HAP-1 (cell line): Measurements from ENCODE around the gene SPATA6.
"Not testable (repeated sequence)": the region's sequence is repeated elsewhere in the genome, so short reads cannot be mapped to it uniquely, and the experiment has no call there.

Source experiments
- DNase-seq, 2 experiments: peaks; one replicate each; pipeline ENCODE4 v3.0.0-alpha.2; 2016 to 2020; ENCODE audit warnings: low spot score in 2 of 2
- H3K27me3 ChIP-seq: fragments of 250-450 bp; sonication (Bioruptor Pico); 2 replicates; pipeline ENCODE4 v1.5.1; 2020; ENCODE audit warnings: low read depth, mild to moderate bottlenecking, moderate library complexity
- H3K36me3 ChIP-seq: fragments of 250-450 bp; sonication (Bioruptor Pico); replicated peaks from 2 replicates; pipeline ENCODE4 v1.5.1; 2020; ENCODE audit warnings: mild to moderate bottlenecking
- H3K4me1 ChIP-seq: fragments of 250-450 bp; sonication (Bioruptor Pico); 2 replicates; pipeline ENCODE4 v1.5.1; 2020; ENCODE audit warnings: mild to moderate bottlenecking
- H3K4me3 ChIP-seq: fragments of 250-450 bp; sonication (Bioruptor Pico); 2 replicates; pipeline ENCODE4 v1.5.1; 2020; ENCODE audit warnings: mild to moderate bottlenecking, moderate library complexity
- H3K9me3 ChIP-seq: fragments of 250-450 bp; sonication (Bioruptor Pico); 2 replicates; pipeline ENCODE4 v1.5.1; 2020; ENCODE audit warnings: mild to moderate bottlenecking, moderate library complexity
- in situ Hi-C: fragments of 300-500 bp; cut with MboI; formaldehyde crosslinking; loops from 3 replicates; pipeline ENCODE4 v1.14.3; 2020; ENCODE audit warnings: low sequenced_read_pairs, inconsistent platforms, mixed read lengths

The SPATA6 gene

DNA sequence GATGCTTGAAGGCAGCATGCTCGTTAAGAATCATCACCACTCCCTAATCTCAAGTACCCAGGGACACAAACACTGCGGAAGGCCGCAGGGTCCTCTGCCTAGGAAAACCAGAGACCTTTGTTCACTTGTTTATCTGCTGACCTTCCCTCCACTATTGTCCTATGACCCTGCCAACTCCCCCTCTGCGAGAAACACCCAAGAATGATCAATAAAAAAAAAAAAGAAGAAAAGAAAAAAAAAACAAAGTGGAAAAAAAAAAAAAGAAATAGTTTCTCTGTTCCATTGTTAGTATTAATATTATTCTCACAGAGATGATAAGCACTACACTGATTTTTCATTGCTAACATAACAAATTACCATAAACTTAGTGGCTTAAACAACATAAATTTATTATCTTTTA is 8.0 kb upstream of the SPATA6 start:
- DNase-seq, H3K4me1 ChIP-seq, H3K9me3 ChIP-seq, in situ Hi-C loops, H3K36me3 ChIP-seq, H3K27me3 ChIP-seq, H3K4me3 ChIP-seq: not testable (repeated sequence)

GRCh38 chr1:48472638-48473037 is 634 bp upstream of the SPATA6 start:
- in situ Hi-C loops: no loop called here
- H3K27me3 ChIP-seq: no peaks in the 10 kb centered on the region
- H3K4me3 ChIP-seq: peak overlapping the region; percentile 42
- H3K9me3 ChIP-seq: no peaks in the 10 kb centered on the region
- no peaks in the 10 kb centered on the region for H3K4me1 ChIP-seq
- DNase-seq: no peak
- H3K36me3 ChIP-seq: no peaks in the 10 kb centered on the region

DNA sequence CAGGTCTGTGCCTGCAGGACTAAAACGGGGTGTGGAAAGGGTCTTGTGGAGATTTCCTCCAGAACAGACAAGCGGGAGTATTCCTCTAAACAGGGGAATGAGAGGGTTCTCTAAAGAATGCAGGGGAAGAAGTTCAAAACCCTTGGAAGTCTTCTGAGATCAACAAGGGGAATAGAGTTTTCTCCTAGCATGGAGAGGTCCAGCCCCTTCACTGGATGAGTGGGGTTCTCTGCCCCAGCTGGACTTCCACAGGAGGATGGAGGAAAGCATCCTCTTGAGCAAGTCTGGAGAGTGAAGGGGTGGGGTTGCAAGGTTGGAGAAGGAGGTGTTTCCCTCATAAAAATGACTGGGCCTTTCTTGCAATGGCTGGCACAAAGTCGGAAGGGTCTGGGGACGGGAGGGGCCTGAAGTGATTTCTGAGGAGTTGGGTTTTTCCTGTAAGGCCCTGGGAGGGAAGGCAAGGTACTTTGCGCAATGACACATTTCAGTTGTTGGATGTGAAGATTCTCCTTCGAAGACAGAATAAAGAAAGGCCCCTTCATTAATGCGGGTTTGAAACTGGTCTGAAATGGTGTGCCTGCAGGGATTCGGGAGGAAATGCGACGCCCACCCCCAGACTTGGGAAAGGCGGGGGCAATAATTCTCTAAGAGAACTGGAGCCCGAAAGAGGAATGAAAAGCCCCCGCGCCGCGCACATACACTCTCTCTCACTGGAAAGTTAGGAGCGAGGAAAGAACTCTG is 884 bp downstream of the SPATA6 start:
- H3K27me3 ChIP-seq: no peaks in the 10 kb centered on the region
- no peaks in the 10 kb centered on the region for H3K36me3 ChIP-seq
- no peaks in the 10 kb centered on the region for H3K9me3 ChIP-seq
- no peak for DNase-seq
- in situ Hi-C loops: no loop called here
- peak overlapping the region; percentile 42 for H3K4me3 ChIP-seq
- H3K4me1 ChIP-seq: no peaks in the 10 kb centered on the region

- in situ Hi-C loops: no loop called here
- no peak overlapping the region for H3K4me3 ChIP-seq
- H3K27me3 ChIP-seq: no peaks in the 10 kb centered on the region
- no peaks in the 10 kb centered on the region for H3K4me1 ChIP-seq
- H3K36me3 ChIP-seq: no peaks in the 10 kb centered on the region
- DNase-seq: no peak
- H3K9me3 ChIP-seq: no peaks in the 10 kb centered on the region
Observed at GRCh38 chr1:48470481-48470855, 1.5 kb downstream of the SPATA6 start.

GRCh38 chr1:48469616-48470480 is 2.2 kb downstream of the SPATA6 start:
- Histone ChIP-seq H3K9me3 (no peaks in the 10 kb centered on the region), H3K36me3 (no peaks in the 10 kb centered on the region), H3K4me1 (no peaks in the 10 kb centered on the region), H3K27me3 (no peaks in the 10 kb centered on the region), H3K4me3 (no peak overlapping the region)
- DNase-seq: no peak
- in situ Hi-C loops: no loop called here

- in situ Hi-C loops: no loop called here
- DNase-seq: no peak
- Histone ChIP-seq H3K4me3 (no peak overlapping the region), H3K36me3 (no peaks in the 10 kb centered on the region), H3K4me1 (no peaks in the 10 kb centered on the region), H3K27me3 (no peaks in the 10 kb centered on the region), H3K9me3 (no peaks in the 10 kb centered on the region)
Observed at GRCh38 chr1:48466594-48466993, 5.4 kb downstream of the SPATA6 start.

GRCh38 chr1:48462716-48463302 is 9.2 kb downstream of the SPATA6 start:
- no peaks in the 10 kb centered on the region for H3K9me3 ChIP-seq
- H3K4me3 ChIP-seq: no peak overlapping the region
- in situ Hi-C loops: no loop called here
- H3K4me1 ChIP-seq: no peaks in the 10 kb centered on the region
- no peak for DNase-seq
- no peaks in the 10 kb centered on the region for H3K27me3 ChIP-seq
- H3K36me3 ChIP-seq: no peaks in the 10 kb centered on the region

DNA sequence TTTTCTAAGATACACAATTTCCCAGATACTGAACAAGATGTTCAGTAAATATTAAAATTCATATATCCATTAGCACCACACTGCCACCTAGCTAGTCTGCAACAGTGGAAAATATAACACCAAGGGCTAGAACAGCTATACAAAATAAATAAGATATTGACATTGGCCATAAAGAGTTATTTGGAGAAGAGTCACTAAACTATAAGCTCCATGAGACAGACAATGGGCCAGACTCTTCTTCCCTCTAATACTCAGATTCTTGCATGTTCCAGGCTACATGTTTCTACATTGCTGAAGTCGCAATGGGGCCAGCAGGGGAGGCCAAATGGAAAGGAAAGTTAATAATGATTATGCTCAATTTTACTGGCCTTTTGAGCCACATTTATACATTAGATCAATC is 21.5 kb downstream of the SPATA6 start:
- Histone ChIP-seq H3K4me1 (no peaks in the 10 kb centered on the region), H3K9me3 (no peaks in the 10 kb centered on the region), H3K36me3 (no peaks in the 10 kb centered on the region), H3K4me3 (no peak overlapping the region), H3K27me3 (no peaks in the 10 kb centered on the region)
- DNase-seq: no peak
- in situ Hi-C loops: no loop called here

DNA sequence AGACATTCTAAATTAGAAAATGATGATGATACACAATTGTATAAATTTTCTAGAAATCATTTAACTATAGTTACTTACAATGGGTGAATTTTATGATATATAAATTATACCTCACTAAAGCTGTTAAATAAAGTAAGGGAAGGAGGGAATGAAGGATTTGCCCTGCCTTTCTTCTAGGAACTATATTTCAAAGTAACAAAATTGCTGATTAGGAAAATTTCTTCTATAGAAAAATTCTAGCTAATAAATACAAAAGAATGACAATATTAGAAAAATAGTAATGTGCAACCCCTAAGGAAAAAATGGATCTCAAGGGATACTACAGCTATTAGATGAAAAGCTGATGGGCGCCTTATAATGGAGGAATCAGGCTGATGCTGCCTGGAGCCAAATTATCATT is 23.1 kb downstream of the SPATA6 start:
- Histone ChIP-seq H3K9me3 (no peaks in the 10 kb centered on the region), H3K4me3 (no peak overlapping the region), H3K36me3 (no peaks in the 10 kb centered on the region), H3K4me1 (no peaks in the 10 kb centered on the region), H3K27me3 (no peaks in the 10 kb centered on the region)
- in situ Hi-C loops: no loop called here
- DNase-seq: no peak

GRCh38 chr1:48444186-48444585 is 27.8 kb downstream of the SPATA6 start:
- H3K36me3 ChIP-seq, H3K4me3 ChIP-seq, H3K9me3 ChIP-seq, H3K4me1 ChIP-seq, H3K27me3 ChIP-seq, DNase-seq, in situ Hi-C loops: not testable (repeated sequence)

GRCh38 chr1:48442864-48443619 is 29.0 kb downstream of the SPATA6 start:
- DNase-seq: no peak
- no peaks in the 10 kb centered on the region for H3K27me3 ChIP-seq
- in situ Hi-C loops: no loop called here

DNA sequence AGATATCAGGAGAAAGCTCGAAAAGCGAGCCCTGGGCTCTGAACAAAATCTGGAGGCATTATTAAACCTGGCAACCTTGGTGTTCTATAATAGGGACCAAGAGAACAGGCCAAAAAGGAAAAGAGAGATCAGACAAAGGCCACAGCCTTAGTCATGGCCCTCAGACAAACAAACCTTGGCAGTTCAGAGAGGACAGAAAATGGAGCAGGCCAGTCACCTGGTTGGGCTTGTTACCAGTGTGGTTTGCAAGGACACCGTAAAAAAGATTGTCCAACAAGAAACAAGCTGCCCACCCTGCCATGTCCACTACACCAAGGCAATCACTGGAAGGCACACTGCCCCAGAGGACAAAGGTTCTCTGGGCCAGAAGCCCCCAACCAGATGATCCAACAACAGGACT is 31.2 kb downstream of the SPATA6 start:
- H3K4me1 ChIP-seq, DNase-seq, H3K4me3 ChIP-seq, H3K27me3 ChIP-seq, H3K9me3 ChIP-seq, H3K36me3 ChIP-seq, in situ Hi-C loops: not testable (repeated sequence)

More at GRCh38 chr1:48442864-48443619, 29.0 kb downstream of the SPATA6 start:
- H3K4me1 ChIP-seq: no peaks in the 10 kb centered on the region
- no peaks in the 10 kb centered on the region for H3K36me3 ChIP-seq
- H3K9me3 ChIP-seq: no peaks in the 10 kb centered on the region
- no peak overlapping the region for H3K4me3 ChIP-seq

DNA sequence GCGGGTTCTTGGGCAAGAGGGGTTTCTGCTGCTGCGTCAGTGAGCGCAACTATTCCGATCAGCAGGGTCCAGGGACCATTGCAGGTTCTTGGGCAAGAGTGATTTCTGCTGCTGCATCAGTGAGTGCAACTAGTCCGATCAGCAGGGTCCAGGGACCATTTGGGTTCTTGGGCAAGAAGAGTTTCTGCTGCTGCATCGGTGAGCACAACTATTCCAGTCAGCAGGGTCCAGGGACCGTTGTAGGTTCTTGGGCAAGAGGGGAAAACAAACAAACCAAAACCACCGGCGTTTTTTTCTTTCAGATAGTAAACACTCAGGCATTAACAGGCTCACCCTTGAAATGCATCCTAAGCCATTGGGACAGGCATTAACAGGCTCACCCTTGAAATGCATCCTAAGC is 32.6 kb downstream of the SPATA6 start:
- H3K9me3 ChIP-seq: no peaks in the 10 kb centered on the region
- no peaks in the 10 kb centered on the region for H3K4me1 ChIP-seq
- no peak overlapping the region for H3K4me3 ChIP-seq
- in situ Hi-C loops: no loop called here
- H3K36me3 ChIP-seq: no peaks in the 10 kb centered on the region
- H3K27me3 ChIP-seq: no peaks in the 10 kb centered on the region
- no peak for DNase-seq
